Measurements from ENCODE around the gene SCGB3A2.

SCGB3A2 gene

GRCh38 chr5:147844846-147845245 is 33.7 kb upstream of the SCGB3A2 start:
- no peak for FAIRE-seq
- TF ChIP-seq, protein P1, sequence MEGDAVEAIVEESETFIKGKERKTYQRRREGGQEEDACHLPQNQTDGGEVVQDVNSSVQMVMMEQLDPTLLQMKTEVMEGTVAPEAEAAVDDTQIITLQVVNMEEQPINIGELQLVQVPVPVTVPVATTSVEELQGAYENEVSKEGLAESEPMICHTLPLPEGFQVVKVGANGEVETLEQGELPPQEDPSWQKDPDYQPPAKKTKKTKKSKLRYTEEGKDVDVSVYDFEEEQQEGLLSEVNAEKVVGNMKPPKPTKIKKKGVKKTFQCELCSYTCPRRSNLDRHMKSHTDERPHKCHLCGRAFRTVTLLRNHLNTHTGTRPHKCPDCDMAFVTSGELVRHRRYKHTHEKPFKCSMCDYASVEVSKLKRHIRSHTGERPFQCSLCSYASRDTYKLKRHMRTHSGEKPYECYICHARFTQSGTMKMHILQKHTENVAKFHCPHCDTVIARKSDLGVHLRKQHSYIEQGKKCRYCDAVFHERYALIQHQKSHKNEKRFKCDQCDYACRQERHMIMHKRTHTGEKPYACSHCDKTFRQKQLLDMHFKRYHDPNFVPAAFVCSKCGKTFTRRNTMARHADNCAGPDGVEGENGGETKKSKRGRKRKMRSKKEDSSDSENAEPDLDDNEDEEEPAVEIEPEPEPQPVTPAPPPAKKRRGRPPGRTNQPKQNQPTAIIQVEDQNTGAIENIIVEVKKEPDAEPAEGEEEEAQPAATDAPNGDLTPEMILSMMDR (IDR thresholded peaks at IDR 0.05; ENCODE audit: insufficient read depth, missing control alignments): no peak
- no peak for DNase-seq (ENCODE audit: insufficient read length, low spot score)

- DNase-seq (ENCODE audit: insufficient read length, low spot score) (no peak), FAIRE-seq (no peak)
- TF ChIP-seq, protein P1 (IDR thresholded peaks at IDR 0.05; ENCODE audit: insufficient read depth, missing control alignments): no peak
Observed at GRCh38 chr5:147845618-147846017, 32.9 kb upstream of the SCGB3A2 start.

- FAIRE-seq (no peak), DNase-seq (ENCODE audit: insufficient read length, low spot score) (no peak)
- TF ChIP-seq, protein P1 (IDR thresholded peaks at IDR 0.05; ENCODE audit: insufficient read depth, missing control alignments): no peak
Observed at GRCh38 chr5:147849226-147849625, 29.3 kb upstream of the SCGB3A2 start.

DNA sequence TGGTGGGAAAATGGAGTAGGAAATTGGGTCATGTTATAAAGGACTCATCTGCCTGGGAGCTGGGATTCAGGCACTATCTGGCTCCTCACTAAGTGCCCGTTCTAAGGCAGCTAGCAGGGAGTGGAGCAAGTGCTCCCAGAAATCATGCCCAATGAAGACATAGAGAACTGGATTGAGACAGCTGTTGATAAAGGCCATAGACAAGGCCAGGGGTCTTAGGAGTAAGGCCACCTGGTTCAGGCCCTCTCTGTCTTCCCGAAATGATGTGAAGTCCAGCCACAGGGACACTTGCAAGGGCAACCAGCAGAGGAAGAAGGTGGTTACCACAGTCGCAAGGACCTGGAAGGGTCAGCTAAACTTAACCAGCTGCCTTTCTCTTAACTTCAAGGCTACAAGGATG is 26.9 kb upstream of the SCGB3A2 start:
- no peak for DNase-seq (ENCODE audit: insufficient read length, low spot score)
- TF ChIP-seq, protein P1 (IDR thresholded peaks at IDR 0.05; ENCODE audit: insufficient read depth, missing control alignments): no peak
- no peak for FAIRE-seq

GRCh38 chr5:147852365-147852764 is 26.1 kb upstream of the SCGB3A2 start:
- DNase-seq (ENCODE audit: insufficient read length, low spot score) (no peak), FAIRE-seq (no peak)
- TF ChIP-seq, protein P1 (IDR thresholded peaks at IDR 0.05; ENCODE audit: insufficient read depth, missing control alignments): no peak

DNA sequence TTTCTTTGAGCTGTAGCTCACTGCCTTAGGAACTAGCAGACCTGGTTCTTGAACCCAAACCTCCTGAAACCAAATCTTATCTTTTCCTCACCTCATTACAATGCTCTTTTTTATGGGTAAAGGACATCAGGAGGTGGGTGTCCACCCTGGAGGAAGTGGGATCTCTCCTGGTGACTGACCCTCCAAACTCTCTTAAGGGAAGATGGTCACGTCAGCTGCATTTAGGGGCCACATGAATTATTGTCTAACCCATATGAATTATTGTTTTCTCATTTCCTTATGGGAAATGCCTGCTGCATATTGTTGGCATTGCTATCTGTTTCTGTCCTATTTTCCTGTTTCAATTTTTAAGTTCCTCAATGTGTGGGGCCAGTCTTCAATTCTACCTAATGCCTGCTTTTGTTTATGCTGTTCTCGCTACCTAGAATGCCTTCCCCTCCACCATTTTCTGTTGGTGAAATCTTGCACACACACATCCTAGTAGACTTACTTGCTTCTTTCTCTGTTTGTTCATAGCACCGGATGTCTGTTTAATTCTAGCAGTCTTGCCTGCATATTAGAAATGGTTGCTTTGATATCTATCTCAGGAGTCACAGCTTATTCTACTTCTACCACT is 25.0 kb upstream of the SCGB3A2 start:
- TF ChIP-seq, protein P1 (IDR thresholded peaks at IDR 0.05; ENCODE audit: insufficient read depth, missing control alignments): no peak
- FAIRE-seq: no peak
- no peak for DNase-seq (ENCODE audit: insufficient read length, low spot score)

- no peak for FAIRE-seq
- DNase-seq (ENCODE audit: insufficient read length, low spot score): no peak
- TF ChIP-seq, protein P1 (IDR thresholded peaks at IDR 0.05; ENCODE audit: insufficient read depth, missing control alignments): no peak
Observed at GRCh38 chr5:147854331-147854730, 24.2 kb upstream of the SCGB3A2 start.

All from D721Med (cell line).